ENCODE data around the gene USP44.

GRCh38 chr12:95515197-95515596 is 36.1 kb downstream of the USP44 start:
- TF ChIP-seq CTCF (IDR thresholded peaks at IDR 0.05) = no peak
- TF ChIP-seq POLR2A (IDR thresholded peaks at IDR 0.05) = no peak
